Measurements from ENCODE around the gene CGB3. TPM values are rescaled to one million over a fixed set of nuclear protein-coding genes. Genes with fewer than 3 reads are reported as not detected.
"Not testable (repeated sequence)": the region's sequence is repeated elsewhere in the genome, so short reads cannot be mapped to it uniquely, and the experiment has no call there.

The CGB3 gene
- total RNA-seq, 3 donors from 2014 or later, result not detected

- ATAC-seq, result peak in 1 of 2 donors; percentile 6
- Mint-ChIP-seq H3K4me1 (ENCODE audit: low read depth) (peaks cover 22% of the 10 kb centered on the region), H3K4me3 (peak overlapping the region; percentile 77), H3K27me3 (ENCODE audit: low read depth) (peaks cover 45% of the 10 kb centered on the region)
- not testable (repeated sequence) for H3K36me3 Mint-ChIP-seq (ENCODE audit: insufficient read depth); H3K9me3 Mint-ChIP-seq; DNase-seq
Measured at GRCh38 chr19:49056902-49057596, 32.9 kb upstream of the CGB3 start.

- ATAC-seq (peak; percentile 78 to 81), DNase-seq (peak; percentile 36)
- Mint-ChIP-seq H3K4me3 (peak overlapping the region; percentile 77), H3K36me3 (ENCODE audit: insufficient read depth) (no peaks in the 10 kb centered on the region), H3K27me3 (ENCODE audit: low read depth) (peaks cover 41% of the 10 kb centered on the region), H3K9me3 (no peaks in the 10 kb centered on the region), H3K4me1 (ENCODE audit: low read depth) (peaks cover 22% of the 10 kb centered on the region)
Measured at GRCh38 chr19:49056101-49056901, 32.2 kb upstream of the CGB3 start.

- not testable (repeated sequence) for H3K4me3 Mint-ChIP-seq; H3K4me1 Mint-ChIP-seq (ENCODE audit: low read depth); ATAC-seq; H3K9me3 Mint-ChIP-seq; DNase-seq; H3K27me3 Mint-ChIP-seq (ENCODE audit: low read depth); H3K36me3 Mint-ChIP-seq (ENCODE audit: insufficient read depth)
Measured at GRCh38 chr19:49050376-49051033, 26.4 kb upstream of the CGB3 start.

- not testable (repeated sequence) for H3K27me3 Mint-ChIP-seq (ENCODE audit: low read depth); H3K4me3 Mint-ChIP-seq; ATAC-seq; H3K4me1 Mint-ChIP-seq (ENCODE audit: low read depth); H3K36me3 Mint-ChIP-seq (ENCODE audit: insufficient read depth); H3K9me3 Mint-ChIP-seq; DNase-seq
Measured at GRCh38 chr19:49049834-49050233, 25.7 kb upstream of the CGB3 start.

- not testable (repeated sequence) for H3K4me3 Mint-ChIP-seq; ATAC-seq; H3K36me3 Mint-ChIP-seq (ENCODE audit: insufficient read depth)
Measured at GRCh38 chr19:49049011-49049410, 24.9 kb upstream of the CGB3 start, which contains the start of gene CGB8. CGB8 (minus strand) TSS chr19:49049111; CDS start chr19:49048739, 372 bp downstream.

GRCh38 chr19:49043548-49043947 lies 19.4 kb upstream of the CGB3 start, which contains the start of gene CGB5:
CGB5 (plus strand) TSS chr19:49043848; CDS start chr19:49044210, 362 bp downstream.
- H3K36me3 Mint-ChIP-seq (ENCODE audit: insufficient read depth); H3K4me1 Mint-ChIP-seq (ENCODE audit: low read depth); DNase-seq; H3K27me3 Mint-ChIP-seq (ENCODE audit: low read depth); H3K4me3 Mint-ChIP-seq; H3K9me3 Mint-ChIP-seq; ATAC-seq: not testable (repeated sequence)

More at GRCh38 chr19:49049011-49049410, 24.9 kb upstream of the CGB3 start, which contains the start of gene CGB8:
- H3K4me1 Mint-ChIP-seq (ENCODE audit: low read depth); DNase-seq; H3K27me3 Mint-ChIP-seq (ENCODE audit: low read depth); H3K9me3 Mint-ChIP-seq: not testable (repeated sequence)

GRCh38 chr19:49042666-49043065 lies 18.5 kb upstream of the CGB3 start:
- H3K4me3 Mint-ChIP-seq; H3K9me3 Mint-ChIP-seq; H3K27me3 Mint-ChIP-seq (ENCODE audit: low read depth); H3K4me1 Mint-ChIP-seq (ENCODE audit: low read depth); ATAC-seq; DNase-seq; H3K36me3 Mint-ChIP-seq (ENCODE audit: insufficient read depth): not testable (repeated sequence)

- H3K36me3 Mint-ChIP-seq (ENCODE audit: insufficient read depth), result no peaks in the 10 kb centered on the region
- H3K4me3 Mint-ChIP-seq, result no peak overlapping the region
- no peak for DNase-seq
- ATAC-seq, result no peak
- no peaks in the 10 kb centered on the region for H3K9me3 Mint-ChIP-seq
- no peaks in the 10 kb centered on the region for H3K4me1 Mint-ChIP-seq (ENCODE audit: low read depth)
- no peaks in the 10 kb centered on the region for H3K27me3 Mint-ChIP-seq (ENCODE audit: low read depth)
Measured at GRCh38 chr19:49042177-49042576, 18.0 kb upstream of the CGB3 start.

- H3K4me3 Mint-ChIP-seq; DNase-seq; H3K27me3 Mint-ChIP-seq (ENCODE audit: low read depth); ATAC-seq; H3K9me3 Mint-ChIP-seq; H3K4me1 Mint-ChIP-seq (ENCODE audit: low read depth); H3K36me3 Mint-ChIP-seq (ENCODE audit: insufficient read depth): not testable (repeated sequence)
Measured at GRCh38 chr19:49039736-49040135, 15.6 kb upstream of the CGB3 start.

- H3K27me3 Mint-ChIP-seq (ENCODE audit: low read depth); ATAC-seq; H3K36me3 Mint-ChIP-seq (ENCODE audit: insufficient read depth); DNase-seq; H3K9me3 Mint-ChIP-seq; H3K4me3 Mint-ChIP-seq; H3K4me1 Mint-ChIP-seq (ENCODE audit: low read depth): not testable (repeated sequence)
Measured at GRCh38 chr19:49038557-49039276, 14.6 kb upstream of the CGB3 start.

GRCh38 chr19:49038111-49038510 lies 14.0 kb upstream of the CGB3 start:
- not testable (repeated sequence) for H3K4me1 Mint-ChIP-seq (ENCODE audit: low read depth)

GRCh38 chr19:49036815-49037214 lies 12.7 kb upstream of the CGB3 start, which contains the start of gene CGB1:
CGB1 (minus strand) TSS chr19:49036895; CDS start chr19:49036711, 184 bp downstream.
- ATAC-seq (peak; percentile 30 to 56), DNase-seq (peak; percentile 40)
- not testable (repeated sequence) for H3K4me3 Mint-ChIP-seq; H3K4me1 Mint-ChIP-seq (ENCODE audit: low read depth); H3K27me3 Mint-ChIP-seq (ENCODE audit: low read depth); H3K9me3 Mint-ChIP-seq; H3K36me3 Mint-ChIP-seq (ENCODE audit: insufficient read depth)

More at GRCh38 chr19:49038111-49038510, 14.0 kb upstream of the CGB3 start:
- H3K4me3 Mint-ChIP-seq; H3K9me3 Mint-ChIP-seq; H3K27me3 Mint-ChIP-seq (ENCODE audit: low read depth); ATAC-seq; DNase-seq; H3K36me3 Mint-ChIP-seq (ENCODE audit: insufficient read depth): not testable (repeated sequence)

- H3K36me3 Mint-ChIP-seq (ENCODE audit: insufficient read depth); H3K9me3 Mint-ChIP-seq; H3K27me3 Mint-ChIP-seq (ENCODE audit: low read depth); H3K4me1 Mint-ChIP-seq (ENCODE audit: low read depth); H3K4me3 Mint-ChIP-seq: not testable (repeated sequence)
- peak; percentile 78 to 94 for ATAC-seq
- peak; percentile 70 for DNase-seq
Measured at GRCh38 chr19:49031642-49032301, 7.6 kb upstream of the CGB3 start, which contains the start of gene CGB2. CGB2 (plus strand) TSS chr19:49031890; CDS start chr19:49032096, 206 bp downstream.

Data from activated T-cell treated with anti-CD3 and anti-CD28 coated beads, Interleukin-2, amount 50 U/mL, for 4 hours (primary cell).